ENCODE data around the gene TIMM23B. TPM values are rescaled to one million over a fixed set of nuclear protein-coding genes. Genes with fewer than 3 reads are reported as not detected.

The TIMM23B gene
- total RNA-seq, 1 experiment from 2014 or later, result 39.3 TPM

GRCh38 chr10:50021646-50022045 lies 79.8 kb downstream of the TIMM23B start:
- Mint-ChIP-seq H3K27me3 (ENCODE audit: insufficient read depth, unreplicated experiment) (peaks cover 4% of the 10 kb centered on the region), H3K36me3 (ENCODE audit: insufficient read depth, unreplicated experiment) (no peaks in the 10 kb centered on the region), H3K4me1 (ENCODE audit: low read depth, unreplicated experiment) (no peaks in the 10 kb centered on the region), H3K27ac (ENCODE audit: unreplicated experiment) (no peak overlapping the region), H3K9me3 (ENCODE audit: unreplicated experiment) (peaks cover 6% of the 10 kb centered on the region), H3K4me3 (ENCODE audit: unreplicated experiment) (no peak overlapping the region)
- POLR2A ChIA-PET, result no interaction called here
- TF ChIP-seq CTCF (IDR thresholded peaks at IDR 0.05; ENCODE audit: insufficient read depth in 1 of 2, low read depth in 1 of 2, low read length in 1 of 2, severe bottlenecking in 1 of 2, unreplicated experiment in 1 of 2), result no peak
- Histone ChIP-seq H3K9me3 (no peaks in the 10 kb centered on the region), H3K4me3 (ENCODE audit: low read depth, low read length) (no peak overlapping the region), H3K36me3 (ENCODE audit: control insufficient read depth, insufficient read depth, low read length) (no peaks in the 10 kb centered on the region), H3K4me1 (no peaks in the 10 kb centered on the region), H3K27me3 (replicated peaks; ENCODE audit: control insufficient read depth, insufficient read depth, low read length) (no peaks in the 10 kb centered on the region)
- CTCF ChIA-PET, result no interaction called here
- intact Hi-C loops (cut with micrococcal nuclease; ENCODE audit: unreplicated experiment), result loop anchor here (10.0 kb wide), 1 partner anchor 133 kb away; no protein-coding TSS in a partner anchor
- no TSS peak for BruUV-seq (replicated peaks)
- no peak for DNase-seq

Other genes starting within 250 kb of the TIMM23B start
- gene OGDHL, start 179.7 kb upstream of the TIMM23B start, total RNA-seq (2022), result 21.4 and 23.9 TPM in 2 replicates
- gene PARG, start within 50 bp of the TIMM23B start, total RNA-seq (2022), result 67.5 and 69.7 TPM in 2 replicates
- gene AGAP6, start 46.4 kb downstream of the TIMM23B start, total RNA-seq (2022), result 26.0 and 27.9 TPM in 2 replicates
- gene WASHC2A, start 125.9 kb downstream of the TIMM23B start, total RNA-seq (2022), result 73.1 and 76.1 TPM in 2 replicates

All from Caco-2 (cell line).